Keratinocyte (primary cell): ENCODE results near the gene SLC12A5.

Experiments used
- CTCF ChIP-seq, 3 experiments: IDR thresholded peaks in 1 of 3; conservative IDR thresholded peaks in 1 of 3; optimal IDR thresholded peaks in 1 of 3; 2 replicates in 2 of 3; 3 replicates in 1 of 3; pipeline versions ENCODE3 to v1.5.1; 2011; ENCODE audit warnings: low read length in 3 of 3, mild to moderate bottlenecking in 3 of 3, moderate library complexity in 2 of 3, control low read depth in 1 of 3, inconsistent platforms in 1 of 3; ENCODE audit not compliant: insufficient read depth in 2 of 3; ENCODE audit errors: extremely low read depth in 1 of 3
- EZH2 ChIP-seq: IDR thresholded peaks from one replicate; pipeline ENCODE4 v1.6.1; 2012; ENCODE audit warnings: inconsistent platforms, mild to moderate bottlenecking, low read length, moderate library complexity

GRCh38 chr20:46028772-46029371 lies at the start of gene SLC12A5:
- TF ChIP-seq CTCF (optimal IDR thresholded peaks at IDR 0.05 in 1 of 3, IDR thresholded peaks at IDR 0.05 in 1 of 3, conservative IDR thresholded peaks at IDR 0.05 in 1 of 3; ENCODE audit: extremely low read depth in 1 of 3, insufficient read depth in 2 of 3, low read length in 3 of 3) (no peak), EZH2 (no peak)
